IMR-90 (cell line): ENCODE measurements around the gene CMTR1. TPM values are rescaled to one million over a fixed set of nuclear protein-coding genes. Genes with fewer than 3 reads are reported as not detected.

ENCODE experiments used
- ATAC-seq: fragments of 200-7000 bp; cut with Tn5 transposase; 2 replicates; pipeline ENCODE4 v1.9.1; 2020; ENCODE audit warnings: low read depth, mild to moderate bottlenecking, moderate library complexity
- BruUV-seq: library from RNA; stranded (reverse); fragments of 400-500 nt; replicated peaks from 2 replicates; lab custom pipeline; 2021; lab: Mats Ljungman, UMichigan
- CTCF ChIA-PET: fragments of 300-600 bp; formaldehyde crosslinking; extraction: SDS; loops from one replicate; lab custom pipeline; 2021; ENCODE audit warnings: antibody characterized with exemption; lab: Yijun Ruan, JAX
- POLR2A ChIA-PET: fragments of 300-600 bp; sonication (Branson Sonifier 250); formaldehyde crosslinking; loops from one replicate; lab custom pipeline; 2022; ENCODE audit warnings: antibody characterized with exemption; ENCODE audit not compliant: unreplicated experiment; lab: Charles Lee
- DNase-seq: peaks from one replicate; pipeline ENCODE4 v3.0.0; 2013
- H2AFZ ChIP-seq: replicated peaks from 2 replicates; pipeline ENCODE3; 2013; ENCODE audit warnings: low read length, mild to moderate bottlenecking; ENCODE audit not compliant: poor library complexity
- H2AK5ac ChIP-seq: 2 replicates; pipeline ENCODE4 v1.6.1; 2013; ENCODE audit warnings: low read depth, low read length, inconsistent platforms
- H2AK9ac ChIP-seq: replicated peaks from 2 replicates; pipeline ENCODE3; 2013; ENCODE audit warnings: mild to moderate bottlenecking, low read depth, low read length, moderate library complexity; ENCODE audit not compliant: poor library complexity
- H2BK120ac ChIP-seq: 2 replicates; pipeline ENCODE4 v1.6.1; 2013; ENCODE audit warnings: low read depth, low read length, inconsistent platforms
- H2BK15ac ChIP-seq: 3 replicates; pipeline ENCODE4 v1.6.1; 2013; ENCODE audit warnings: low read depth, low read length, inconsistent platforms
- H2BK20ac ChIP-seq: 2 replicates; pipeline ENCODE4 v1.6.1; 2013; ENCODE audit warnings: low read depth, mild to moderate bottlenecking, inconsistent platforms, low read length, moderate library complexity
- H2BK5ac ChIP-seq: 2 replicates; pipeline ENCODE4 v1.6.1; 2013; ENCODE audit warnings: mild to moderate bottlenecking, low read depth, low read length, inconsistent platforms; ENCODE audit not compliant: poor library complexity, severe bottlenecking
- H3K14ac ChIP-seq: replicated peaks from 2 replicates; pipeline ENCODE4 v1.6.1; 2013; ENCODE audit warnings: low read depth, low read length, inconsistent platforms
- H3K18ac ChIP-seq: 2 replicates; pipeline ENCODE4 v1.6.1; 2013; ENCODE audit warnings: low read depth, low read length, control low read depth
- H3K23ac ChIP-seq: 2 replicates; pipeline ENCODE4 v1.6.1; 2013; ENCODE audit warnings: low read depth, low read length, inconsistent platforms
- H3K27ac ChIP-seq: 2 replicates; pipeline ENCODE4 v1.5.1; 2013; ENCODE audit warnings: mild to moderate bottlenecking, control low read depth, low read length; ENCODE audit not compliant: insufficient read depth
- H3K27me3 ChIP-seq: 2 replicates; pipeline ENCODE4 v1.6.1; 2013; ENCODE audit warnings: low read length; ENCODE audit not compliant: control insufficient read depth, insufficient read depth
- H3K36me3 ChIP-seq: 2 replicates; pipeline ENCODE4 v1.6.1; 2013; ENCODE audit warnings: low read length, mixed read lengths; ENCODE audit not compliant: control insufficient read depth, insufficient read depth
- H3K4ac ChIP-seq: 2 replicates; pipeline ENCODE4 v1.6.1; 2013; ENCODE audit warnings: low read depth, low read length, inconsistent platforms
- H3K4me1 ChIP-seq: 2 replicates; pipeline ENCODE4 v1.6.1; 2013; ENCODE audit warnings: low read length, mixed read lengths; ENCODE audit not compliant: control insufficient read depth, insufficient read depth
- H3K4me2 ChIP-seq: 2 replicates; pipeline ENCODE4 v1.6.1; 2013; ENCODE audit warnings: low read depth, mild to moderate bottlenecking, control low read depth, low read length, moderate library complexity
- H3K4me3 ChIP-seq: 2 replicates; pipeline ENCODE4 v1.5.1; 2013; ENCODE audit warnings: low read depth, mild to moderate bottlenecking, control low read depth, low read length, moderate library complexity; ENCODE audit not compliant: insufficient read depth
- H3K56ac ChIP-seq: 2 replicates; pipeline ENCODE4 v1.6.1; 2013; ENCODE audit warnings: low read length, inconsistent platforms; ENCODE audit not compliant: insufficient read depth; ENCODE audit errors: extremely low read depth
- H3K79me1 ChIP-seq, 2 experiments: 2 replicates each; pipeline ENCODE4 v1.6.1; 2013; ENCODE audit warnings: low read length in 2 of 2, inconsistent platforms in 1 of 2, low read depth in 1 of 2
- H3K9ac ChIP-seq: 2 replicates; pipeline ENCODE4 v1.6.1; 2013; ENCODE audit warnings: low read depth, low read length, control low read depth
- H3K9me1 ChIP-seq: 2 replicates; pipeline ENCODE4 v1.6.1; 2013; ENCODE audit warnings: low read length, inconsistent platforms; ENCODE audit not compliant: insufficient read depth
- H3K9me3 ChIP-seq: 2 replicates; pipeline ENCODE4 v1.6.1; 2013; ENCODE audit warnings: low read length; ENCODE audit not compliant: control insufficient read depth, insufficient read depth
- H4K20me1 ChIP-seq: 2 replicates; pipeline ENCODE4 v1.6.1; 2013; ENCODE audit warnings: low read length, inconsistent platforms; ENCODE audit not compliant: insufficient read depth
- H4K5ac ChIP-seq: 2 replicates; pipeline ENCODE4 v1.6.1; 2013; ENCODE audit warnings: mild to moderate bottlenecking, low read depth, low read length, control low read depth
- H4K8ac ChIP-seq, 2 experiments: 2 replicates each; pipeline ENCODE4 v1.6.1; 2013; ENCODE audit warnings: low read depth in 2 of 2, low read length in 2 of 2, control low read depth in 1 of 2, inconsistent platforms in 1 of 2
- H4K91ac ChIP-seq: 2 replicates; pipeline ENCODE4 v1.6.1; 2013; ENCODE audit warnings: low read depth, low read length, inconsistent platforms; ENCODE audit not compliant: insufficient read depth
- CEBPB ChIP-seq: IDR thresholded peaks from 2 replicates; pipeline ENCODE4 v1.6.1; 2012; ENCODE audit warnings: low read depth, low read length, improper control_type of control experiment
- CHD1 ChIP-seq: IDR thresholded peaks from 2 replicates; pipeline ENCODE4 v1.6.1; 2012; ENCODE audit warnings: low read depth, low read length, improper control_type of control experiment
- WGBS, 2 experiments: methylation state at CpG; one replicate each; pipeline versions ENCODE4 v1.1.5 to v1.1.7; 2013; ENCODE audit warnings: missing lambda C conversion rate in 2 of 2; ENCODE audit not compliant: insufficient read length in 1 of 2; ENCODE audit errors: extremely low coverage in 2 of 2; 5-methylcytosine and 5-hydroxymethylcytosine counted together
- dilution Hi-C: fragments of 300-500 bp; cut with HindIII; formaldehyde crosslinking; loops from one replicate; pipeline ENCODE4 v1.14.3; 2018; ENCODE audit warnings: low sequenced_read_pairs; ENCODE audit not compliant: unreplicated experiment
- in situ Hi-C: fragments of 300-500 bp; cut with MboI; formaldehyde crosslinking; loops from 3 replicates; pipeline ENCODE4 v1.14.3; 2019; ENCODE audit warnings: low sequenced_read_pairs, inconsistent platforms, mixed read lengths
- intact Hi-C: fragments of 100-400 bp; cut with micrococcal nuclease; formaldehyde crosslinking; loops from 2 replicates; pipeline ENCODE4 v1.10.0; 2022
- polyA plus RNA-seq, 3 experiments: library from polyadenylated mRNA; depleted of rRNA; stranded (reverse); fragments of >200 nt; gene quantifications; 2 replicates each; pipeline ENCODE4 v1.2.3, GENCODE V29; 2012; ENCODE audit warnings: low replicate concordance in 1 of 3
- total RNA-seq: library from RNA; depleted of rRNA; stranded (reverse); fragments of >200 nt; gene quantifications from 2 replicates; pipeline ENCODE4 v1.2.3, GENCODE V29; 2012

The CMTR1 gene
- total and polyA plus RNA-seq, 2 of the 4 experiments (the other 2 are of a cell fraction), result 22.6 to 30.1 TPM

DNA sequence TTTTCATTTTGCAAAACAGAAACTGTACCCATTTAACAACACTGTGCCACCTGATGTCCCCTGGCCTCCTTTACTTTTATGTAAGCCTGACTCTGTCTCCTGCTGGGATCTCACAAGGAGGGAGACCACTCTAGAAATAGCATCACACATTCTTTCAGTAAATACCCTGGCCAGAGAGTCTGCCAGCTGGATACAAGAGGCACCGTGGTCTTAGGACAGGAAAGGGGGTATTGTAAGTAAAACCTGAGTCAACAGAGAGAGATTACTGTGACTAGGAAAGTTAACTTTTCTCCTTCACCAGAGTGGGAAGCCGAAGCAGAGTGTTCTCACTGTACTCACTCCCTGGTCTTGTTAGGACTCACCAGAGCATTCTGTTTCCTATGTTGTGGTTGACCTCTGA, 27.8 kb downstream of the CMTR1 start:
- ChIA-PET POLR2A (no interaction called here), CTCF (no interaction called here)
- Histone ChIP-seq H3K14ac (no peak overlapping the region), H2BK20ac (no peak overlapping the region), H3K9me1 (peaks cover 6% of the 10 kb centered on the region; the same call in 1 of the 2 replicates), H4K5ac (no peak overlapping the region), H3K23ac (no peak overlapping the region), H3K9ac (no peak overlapping the region), H2BK5ac (no peak overlapping the region), H3K4me1 (peaks cover 6% of the 10 kb centered on the region), H3K4ac (no peak overlapping the region), H3K56ac (no peak overlapping the region), H3K27me3 (no peaks in the 10 kb centered on the region), H2AK9ac (no peak overlapping the region), H4K91ac (no peak overlapping the region), H3K27ac (no peak overlapping the region), H4K20me1 (no peaks in the 10 kb centered on the region), H3K79me1 (peaks cover 7 to 15% of the 10 kb centered on the region in 2 experiments; a peak in 3 of 4 replicates), H3K4me2 (no peak overlapping the region), H2BK15ac (no peak overlapping the region), H3K4me3 (no peak overlapping the region), H3K9me3 (no peaks in the 10 kb centered on the region), H4K8ac (no peak overlapping the region), H3K36me3 (peaks cover 41% of the 10 kb centered on the region), H2AK5ac (no peak overlapping the region), H2AFZ (no peak overlapping the region), H3K18ac (no peak overlapping the region), H2BK120ac (no peak overlapping the region)
- ATAC-seq (no peak), DNase-seq (no peak)
- no CpG with 5 or more reads among the region's 2 CpGs for WGBS, 2 experiments
- BruUV-seq, result no TSS peak
- TF ChIP-seq CHD1, result no peak
- TF ChIP-seq CEBPB, result no peak
- intact Hi-C loops (no loop called here), dilution Hi-C loops (no loop called here), in situ Hi-C loops (no loop called here)
